Measurements from ENCODE around the gene CD3E.
"Not testable (repeated sequence)": the region's sequence is repeated elsewhere in the genome, so short reads cannot be mapped to it uniquely, and the experiment has no call there.

The CD3E gene

DNA sequence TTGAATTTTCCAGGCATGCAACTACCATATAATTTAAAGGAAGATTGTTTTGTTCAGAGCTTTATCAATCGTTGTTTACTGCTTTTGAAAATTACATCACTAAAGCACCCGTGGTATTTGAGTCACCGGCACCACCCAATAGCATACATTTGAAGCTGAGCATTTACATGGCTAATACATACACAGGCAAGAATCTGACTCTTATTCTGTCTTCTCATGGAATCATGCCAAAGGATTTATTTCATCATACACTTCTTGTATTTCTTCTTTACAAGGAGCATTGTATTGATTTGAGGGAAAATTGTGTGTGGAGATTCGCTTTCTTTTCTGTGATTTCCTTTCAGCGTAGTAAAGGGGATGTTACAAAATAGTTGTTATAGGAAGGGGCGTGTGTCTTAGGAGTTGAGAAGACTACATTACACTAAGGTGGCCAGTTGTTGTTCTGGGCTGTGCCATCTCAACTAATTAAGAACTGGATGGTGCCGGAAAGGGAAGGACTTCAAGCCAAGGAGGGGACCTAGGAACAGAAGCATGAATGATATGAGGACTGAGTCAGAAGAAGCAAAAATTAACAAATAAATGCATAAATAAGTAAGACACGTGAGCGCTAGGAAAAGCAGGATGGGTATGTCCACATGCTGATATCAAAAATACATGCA, 12.9 kb upstream of the CD3E start:
- no peak for DNase-seq (ENCODE audit: low spot score)

GRCh38 chr11:118294053-118294452, 10.5 kb upstream of the CD3E start:
- no peak for DNase-seq (ENCODE audit: low spot score)

- no peak for DNase-seq (ENCODE audit: low spot score)
These were observed 9.3 kb upstream of the CD3E start for GRCh38 chr11:118295199-118295598.

DNA sequence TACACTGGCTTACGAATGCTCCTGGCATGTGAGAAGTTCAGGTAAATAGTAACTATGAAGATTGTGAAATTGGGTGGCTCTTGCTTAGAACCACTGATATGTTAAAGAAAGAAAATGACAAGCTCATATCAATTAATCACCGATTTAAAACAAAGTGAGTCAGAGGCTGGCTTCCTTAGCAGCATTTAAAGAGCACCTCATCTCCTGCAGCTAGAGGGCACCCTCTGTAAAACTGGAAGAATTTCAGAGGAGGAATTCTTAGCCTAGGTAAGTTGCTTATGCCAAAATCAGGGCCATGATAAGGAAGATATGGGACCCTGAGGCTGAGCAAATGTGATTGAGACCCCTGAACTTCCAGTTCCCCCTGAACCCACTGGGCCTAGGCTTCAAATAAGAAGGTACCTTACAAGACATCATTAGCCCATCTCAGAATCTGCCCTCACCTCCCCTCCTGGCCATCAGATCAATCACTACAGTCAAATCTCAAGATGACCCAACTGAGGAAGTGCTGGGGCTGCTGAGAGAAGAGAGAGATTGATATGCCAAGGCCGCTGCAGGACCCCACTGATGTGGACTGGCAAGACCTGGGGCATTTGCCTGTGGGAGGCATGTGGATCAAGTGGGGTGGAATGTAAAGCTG, 8.6 kb upstream of the CD3E start:
- DNase-seq (ENCODE audit: low spot score): peak; percentile 10

DNA sequence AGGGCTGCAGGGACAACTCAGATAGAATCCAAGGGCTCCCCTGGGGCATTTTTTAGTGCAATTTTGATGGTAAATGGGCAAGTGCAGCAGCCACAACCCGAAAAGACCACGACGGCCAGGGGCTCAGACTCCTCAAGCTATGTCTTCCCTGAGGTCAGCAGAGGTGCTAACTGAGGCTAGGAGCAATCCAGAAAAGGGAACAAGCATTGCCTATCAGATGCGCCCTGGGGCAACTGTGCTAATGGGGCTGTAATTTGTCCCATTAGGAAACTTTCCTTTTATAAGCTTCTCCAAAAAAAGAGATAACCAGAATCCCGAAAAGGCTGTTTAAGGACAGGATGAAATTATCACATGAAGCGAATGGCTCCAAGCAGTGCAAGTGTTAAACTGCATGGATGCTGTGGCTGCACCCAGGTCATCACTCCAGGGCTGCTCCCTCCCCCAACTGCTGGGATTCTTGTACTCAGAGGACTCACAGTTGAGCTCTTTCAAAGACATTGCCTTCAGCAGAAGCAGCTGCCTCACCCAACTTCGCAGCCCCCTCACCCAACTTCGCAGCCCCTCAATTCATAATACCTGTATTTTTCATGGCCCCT, 2.8 kb upstream of the CD3E start:
- no peak for DNase-seq (ENCODE audit: low spot score)

DNA sequence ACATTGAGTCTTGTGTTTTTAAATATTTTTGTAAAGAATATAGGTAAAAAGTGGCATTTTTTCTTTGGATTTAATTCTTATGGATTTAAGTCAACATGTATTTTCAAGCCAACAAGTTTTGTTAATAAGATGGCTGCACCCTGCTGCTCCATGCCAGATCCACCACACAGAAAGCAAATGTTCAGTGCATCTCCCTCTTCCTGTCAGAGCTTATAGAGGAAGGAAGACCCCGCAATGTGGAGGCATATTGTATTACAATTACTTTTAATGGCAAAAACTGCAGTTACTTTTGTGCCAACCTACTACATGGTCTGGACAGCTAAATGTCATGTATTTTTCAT, 333 bp upstream of the CD3E start:
- DNase-seq (ENCODE audit: low spot score): no peak

DNA sequence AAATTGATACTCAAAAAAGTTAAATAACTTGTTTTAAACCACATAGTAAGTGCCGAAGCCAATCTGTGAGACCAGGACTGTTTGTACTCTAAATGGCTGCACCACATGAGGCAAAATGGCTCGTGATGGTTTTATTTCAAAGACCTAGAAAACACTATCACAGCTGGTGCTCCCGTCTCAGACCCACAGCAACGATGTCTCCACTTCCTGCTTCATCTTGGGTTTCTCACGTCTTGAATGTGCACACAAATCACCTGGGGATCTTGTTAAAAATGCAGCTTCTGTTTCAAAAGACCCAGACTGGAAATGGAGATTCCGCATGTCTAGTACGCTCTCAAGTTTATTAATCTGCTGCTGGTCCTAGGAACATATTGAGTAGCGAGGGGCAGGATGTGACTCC, 1.2 kb downstream of the CD3E start:
- no peak for DNase-seq (ENCODE audit: low spot score)

GRCh38 chr11:118306556-118306955, 2.0 kb downstream of the CD3E start:
- no peak for DNase-seq (ENCODE audit: low spot score)

- DNase-seq (ENCODE audit: low spot score): not testable (repeated sequence)
These were observed 4.5 kb downstream of the CD3E start for GRCh38 chr11:118308995-118309528.

DNA sequence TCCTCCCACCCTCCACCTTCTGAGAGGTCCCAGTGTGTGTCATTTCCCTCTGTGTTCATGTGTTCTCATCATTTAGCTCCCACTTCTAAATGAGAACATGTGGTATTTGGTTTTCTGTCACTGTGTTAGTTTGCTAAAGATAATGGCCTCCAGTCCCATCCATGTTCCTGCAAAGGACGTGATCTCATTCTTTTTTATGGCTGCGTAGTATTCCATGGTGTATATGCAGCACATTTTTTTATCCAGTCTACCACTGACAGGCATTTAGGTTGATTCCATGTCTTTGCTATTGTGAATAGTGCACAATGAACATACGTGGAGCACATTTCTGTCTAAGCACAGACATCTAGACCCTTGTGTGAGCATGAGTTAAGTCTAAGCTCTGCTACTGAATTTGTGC, 5.7 kb downstream of the CD3E start:
- no peak for DNase-seq (ENCODE audit: low spot score)

GRCh38 chr11:118310781-118311485, 6.4 kb downstream of the CD3E start:
- DNase-seq (ENCODE audit: low spot score): no peak

- no peak for DNase-seq (ENCODE audit: low spot score)
These were observed 7.0 kb downstream of the CD3E start for GRCh38 chr11:118311518-118311917.

DNA sequence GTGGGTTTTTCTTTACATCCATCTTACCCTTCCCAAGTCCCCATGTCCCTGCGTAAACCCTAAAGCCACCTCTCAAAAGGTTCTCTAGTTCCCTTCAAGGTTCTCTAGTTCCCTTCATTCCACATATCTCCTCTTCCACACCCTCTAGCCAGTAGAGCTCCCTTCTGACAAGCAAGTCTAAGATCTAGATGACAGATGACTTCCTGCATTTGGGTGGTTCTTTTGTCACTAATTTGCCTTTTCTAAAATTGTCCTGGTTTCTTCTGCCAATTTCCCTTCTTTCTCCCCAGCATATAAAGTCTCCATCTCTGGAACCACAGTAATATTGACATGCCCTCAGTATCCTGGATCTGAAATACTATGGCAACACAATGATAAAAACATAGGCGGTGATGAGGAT, 7.8 kb downstream of the CD3E start:
- no peak for DNase-seq (ENCODE audit: low spot score)

DNA sequence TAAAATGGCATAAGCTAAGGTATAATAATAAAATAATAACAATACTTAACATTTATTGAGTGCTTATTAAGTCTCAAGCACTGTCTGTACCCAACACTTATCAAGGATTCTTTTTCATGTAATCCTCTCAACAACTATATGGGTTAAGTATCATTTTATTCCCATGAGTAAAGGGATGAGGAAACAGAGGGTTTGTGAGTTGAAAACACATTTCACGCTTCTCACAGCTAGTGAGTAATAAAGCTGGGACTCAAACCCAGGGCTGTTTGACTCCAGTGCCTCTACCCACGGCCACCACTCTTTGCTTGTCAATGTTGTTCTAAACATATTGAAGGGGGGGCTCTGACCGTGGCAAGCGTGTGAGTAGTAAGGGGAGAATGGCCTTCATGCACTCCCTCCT, 8.7 kb downstream of the CD3E start:
- DNase-seq (ENCODE audit: low spot score): no peak

- no peak for DNase-seq (ENCODE audit: low spot score)
These were observed 10.5 kb downstream of the CD3E start for GRCh38 chr11:118314988-118315411.

DNA sequence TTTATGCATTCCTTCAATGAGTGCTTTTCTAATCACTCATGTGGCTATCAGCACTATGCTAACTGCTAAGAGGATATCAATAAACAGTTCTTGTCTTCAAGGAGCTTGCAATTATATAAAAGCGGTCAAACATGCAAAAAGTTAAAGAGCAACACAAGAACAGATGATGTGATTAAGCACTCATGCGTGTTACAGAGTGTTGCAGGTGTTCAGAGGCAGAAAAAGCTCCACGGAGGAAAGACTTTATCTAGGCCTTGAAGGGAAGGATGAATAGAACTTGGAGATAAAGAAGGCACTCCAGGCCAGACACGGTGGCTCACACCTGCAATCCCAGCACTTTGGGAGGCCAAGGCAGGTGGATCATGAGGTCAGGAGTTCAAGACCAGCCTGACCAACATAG, 13.6 kb downstream of the CD3E start:
- no peak for DNase-seq (ENCODE audit: low spot score)

DNA sequence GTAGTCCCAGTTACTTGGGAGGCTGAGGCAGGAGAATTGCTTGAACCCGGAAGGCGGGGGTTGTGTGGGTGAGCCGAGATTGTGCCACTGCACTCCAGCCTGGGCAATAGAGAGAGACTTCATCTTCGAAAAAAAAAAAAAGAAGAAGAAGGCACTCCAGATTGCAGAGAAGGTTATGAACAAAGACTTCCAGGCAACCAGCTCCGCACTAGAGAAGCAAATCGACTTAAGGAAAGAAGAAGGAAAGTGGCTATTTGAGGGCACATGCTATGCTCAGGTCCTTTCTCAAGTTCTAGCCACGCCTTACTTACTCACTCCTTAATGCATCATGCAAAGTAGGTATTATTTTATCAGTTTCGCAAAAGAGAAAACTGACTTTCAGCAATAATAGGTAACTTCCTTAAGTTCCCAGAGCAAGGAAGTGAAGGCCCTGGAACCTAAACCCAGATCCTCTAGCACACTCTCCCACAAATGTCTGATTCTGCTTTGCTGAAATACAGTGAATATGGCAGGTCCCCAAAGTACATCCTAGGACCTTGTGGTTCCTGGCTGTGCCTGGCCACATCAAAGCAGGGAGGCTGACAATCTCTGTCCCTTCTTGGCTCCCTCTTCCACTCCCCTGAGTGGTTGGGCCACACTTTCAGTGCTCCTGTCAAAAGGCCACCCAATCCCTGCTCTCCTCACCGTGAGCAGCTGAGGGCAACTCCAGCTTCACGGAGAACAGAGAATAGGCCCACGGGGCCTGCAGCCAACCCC, 14.2 kb downstream of the CD3E start:
- no peak for DNase-seq (ENCODE audit: low spot score)

DNA sequence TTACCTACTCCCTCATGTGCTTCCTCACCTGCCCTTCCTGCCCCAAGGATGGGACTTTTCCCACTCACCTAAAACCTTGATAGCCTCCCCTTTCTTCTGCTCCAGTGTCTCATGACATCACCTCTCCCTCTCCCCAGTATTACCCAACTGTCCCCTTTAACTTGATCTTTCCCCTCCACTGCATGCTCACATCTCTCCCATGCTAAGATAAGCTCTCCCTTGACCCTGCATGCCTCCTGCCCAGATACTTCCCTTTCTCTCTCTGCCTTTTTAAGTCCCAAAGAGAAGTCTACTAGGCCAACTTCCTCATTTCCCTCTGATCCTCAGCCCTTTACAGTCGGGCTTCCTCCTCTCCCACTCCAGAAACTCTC, 14.8 kb downstream of the CD3E start:
- DNase-seq (ENCODE audit: low spot score): peak; percentile 66

DNA sequence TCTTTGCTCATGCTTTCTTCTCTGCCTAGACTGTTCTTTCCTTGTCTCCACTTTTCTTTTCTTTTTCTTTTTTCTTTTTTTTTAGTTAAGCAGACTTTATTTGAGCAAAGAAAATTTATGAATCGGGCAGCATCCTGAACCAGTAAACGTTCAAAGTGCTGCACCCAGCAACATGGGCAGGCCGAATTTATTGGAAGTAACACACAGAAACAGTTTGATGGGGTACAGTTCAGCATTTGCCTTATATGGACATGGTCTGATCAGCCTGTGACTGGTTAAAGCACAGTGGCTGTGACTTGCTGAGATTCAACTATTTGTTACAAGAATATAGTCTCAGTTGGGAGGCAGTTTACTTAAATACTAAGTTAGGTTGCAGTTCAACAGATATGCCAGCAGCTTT, 16.0 kb downstream of the CD3E start:
- no peak for DNase-seq (ENCODE audit: low spot score)

- no peak for DNase-seq (ENCODE audit: low spot score)
These were observed 17.0 kb downstream of the CD3E start for GRCh38 chr11:118321386-118322082.

DNA sequence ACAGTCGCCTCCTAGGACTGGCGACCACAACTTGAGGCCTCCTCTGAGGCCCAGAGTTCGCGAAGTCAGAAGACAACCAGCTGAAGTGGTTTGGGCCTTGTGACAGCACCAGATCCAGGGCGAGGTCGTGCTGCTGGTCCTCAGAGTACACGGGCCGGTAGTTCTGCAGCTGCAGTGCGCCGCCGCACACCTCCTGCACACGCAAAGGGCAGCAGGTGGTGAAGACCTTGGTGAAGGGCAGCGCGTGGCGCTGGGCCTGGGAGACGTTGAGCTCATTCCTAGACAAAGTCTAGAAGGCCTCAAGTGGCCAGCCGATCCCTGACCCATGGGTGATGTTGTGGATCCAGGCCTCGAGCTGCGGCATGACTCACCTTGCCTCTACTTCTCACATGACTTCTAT, 18.2 kb downstream of the CD3E start:
- no peak for DNase-seq (ENCODE audit: low spot score)

DNA sequence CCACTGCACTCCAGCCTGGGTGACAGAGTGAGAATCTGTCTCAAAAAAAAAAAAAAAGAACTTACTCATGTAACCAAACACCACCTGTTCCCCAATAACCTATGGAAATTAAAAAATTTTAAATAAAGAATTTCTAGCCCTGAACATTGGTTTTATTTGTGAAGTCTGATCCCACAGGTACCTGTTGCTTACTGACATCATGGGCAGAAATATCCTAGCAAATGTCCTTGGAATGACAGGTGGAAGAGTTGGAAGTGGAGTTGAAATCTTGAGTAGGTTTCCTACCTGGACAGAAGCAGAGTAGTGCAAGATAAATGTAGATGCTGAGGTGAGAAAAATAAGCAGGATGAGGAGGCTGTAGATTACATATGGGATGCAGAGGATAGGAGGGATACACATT, 20.8 kb downstream of the CD3E start:
- DNase-seq (ENCODE audit: low spot score): no peak

Data from Ammon's horn (tissue), 1 donor.